Suprapubic skin (tissue), 4 donors: ENCODE measurements around the gene CYP4F8. TPM values are rescaled to one million over a fixed set of nuclear protein-coding genes. Genes with fewer than 3 reads are reported as not detected.

ENCODE experiments used
- DNase-seq, 2 donors: peaks; one replicate each; pipeline ENCODE4 v3.0.0-alpha.2; 2019; ENCODE audit warnings: low spot score in 2 of 2
- H3K27ac ChIP-seq: fragments of 200-600 bp; sonication (generic); one replicate; pipeline ENCODE4 v1.5.1; 2019
- H3K27me3 ChIP-seq: fragments of 200-600 bp; sonication (generic); one replicate; pipeline ENCODE4 v1.5.1; 2019
- H3K36me3 ChIP-seq: fragments of 200-600 bp; sonication (generic); one replicate; pipeline ENCODE4 v1.5.1; 2019
- H3K4me1 ChIP-seq: fragments of 200-600 bp; sonication (generic); one replicate; pipeline ENCODE4 v1.5.1; 2019
- H3K4me3 ChIP-seq: fragments of 200-600 bp; sonication (generic); one replicate; pipeline ENCODE4 v1.5.1; 2019; ENCODE audit warnings: mild to moderate bottlenecking
- H3K9me3 ChIP-seq: fragments of 200-600 bp; sonication (generic); one replicate; pipeline ENCODE4 v1.5.1; 2019
- CTCF ChIP-seq, 2 donors: fragments of 200-600 bp in 1 of 2; fragments of 450-650 bp in 1 of 2; sonication (generic) in 1 of 2; IDR thresholded peaks; one replicate each; pipeline ENCODE4 v1.5.1; 2016 to 2019; ENCODE audit warnings: antibody characterized with exemption in 2 of 2, mild to moderate bottlenecking in 1 of 2, moderate library complexity in 1 of 2
- EP300 ChIP-seq: sonication (generic); formaldehyde crosslinking; IDR thresholded peaks from one replicate; pipeline ENCODE4 v1.6.1; 2017; ENCODE audit warnings: antibody characterized with exemption
- POLR2A ChIP-seq, 2 donors: fragments of 450-650 bp; IDR thresholded peaks; one replicate each; pipeline ENCODE4 v1.6.1; 2017; ENCODE audit warnings: antibody characterized with exemption in 2 of 2, mild to moderate bottlenecking in 2 of 2, moderate library complexity in 2 of 2
- POLR2AphosphoS5 ChIP-seq, 3 donors: sonication (generic); formaldehyde crosslinking; IDR thresholded peaks; one replicate each; pipeline ENCODE4 v1.6.1; 2017; ENCODE audit warnings: antibody characterized with exemption in 3 of 3
- WGBS: methylation state at CpG from one replicate; pipeline ENCODE4 v1.1.5; 2018; 5-methylcytosine and 5-hydroxymethylcytosine counted together
- total RNA-seq, 4 donors: library from RNA; depleted of rRNA; stranded (reverse); fragments of >200 nt; gene quantifications; one replicate each; pipeline ENCODE4 v1.1.0, GENCODE V29; 2016

The CYP4F8 gene
- total RNA-seq, 4 donors from 2014 or later = 14.5 to 18.7 (median 14.9) TPM

- DNase-seq = no peak
- Histone ChIP-seq H3K9me3 (no peaks in the 10 kb centered on the region), H3K36me3 (no peaks in the 10 kb centered on the region), H3K4me1 (no peaks in the 10 kb centered on the region), H3K4me3 (no peak overlapping the region), H3K27ac (no peak overlapping the region), H3K27me3 (peaks cover 10% of the 10 kb centered on the region)
- TF ChIP-seq POLR2AphosphoS5 (IDR thresholded peaks at IDR 0.05) = no peak
- TF ChIP-seq POLR2A (IDR thresholded peaks at IDR 0.05) = no peak
- TF ChIP-seq EP300 = no peak
- no peak for TF ChIP-seq CTCF (IDR thresholded peaks at IDR 0.05)
- WGBS = 43% methylated on average over 5 of the region's 5 CpGs
Measured at GRCh38 chr19:15612342-15612741, 2.7 kb upstream of the CYP4F8 start.

DNA sequence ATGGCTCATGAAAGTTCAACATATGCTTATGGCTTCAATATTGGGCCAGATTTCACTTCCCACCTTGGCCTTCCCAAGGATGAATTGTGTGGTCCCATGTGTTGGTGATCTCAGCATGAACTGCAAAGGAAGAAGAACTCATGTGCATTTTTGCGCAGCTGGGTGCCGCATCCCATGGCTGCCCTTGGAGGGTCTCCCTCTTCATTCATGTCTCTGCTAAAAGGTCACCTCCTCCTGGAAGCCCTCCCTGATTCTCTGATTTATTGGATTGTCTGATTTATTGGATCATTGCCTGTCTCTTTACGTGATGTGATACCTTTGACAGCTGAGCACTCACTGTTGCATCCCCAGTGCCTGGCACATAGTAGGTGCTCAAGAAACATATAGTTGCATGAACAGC is 1.7 kb upstream of the CYP4F8 start:
- no peak overlapping the region for H3K4me3 ChIP-seq
- DNase-seq = no peak
- WGBS = 97% methylated on average over 3 of the region's 3 CpGs

GRCh38 chr19:15615526-15615925 is 508 bp downstream of the CYP4F8 start:
- H3K27ac ChIP-seq = no peak overlapping the region
- peaks cover 28% of the 10 kb centered on the region for H3K27me3 ChIP-seq
- H3K36me3 ChIP-seq = no peaks in the 10 kb centered on the region
- TF ChIP-seq POLR2AphosphoS5 (IDR thresholded peaks at IDR 0.05) = no peak
- no peak for TF ChIP-seq POLR2A (IDR thresholded peaks at IDR 0.05)
- no peak for TF ChIP-seq CTCF (IDR thresholded peaks at IDR 0.05)
- no peak for TF ChIP-seq EP300
- 76% methylated on average over 14 of the region's 14 CpGs for WGBS
- H3K9me3 ChIP-seq = no peaks in the 10 kb centered on the region
- H3K4me3 ChIP-seq = no peak overlapping the region
- no peak for DNase-seq
- H3K4me1 ChIP-seq = no peaks in the 10 kb centered on the region

More for the DNA sequence above, 1.7 kb upstream of the CYP4F8 start:
- no peak overlapping the region for H3K27ac ChIP-seq
- peaks cover 19% of the 10 kb centered on the region for H3K27me3 ChIP-seq
- no peaks in the 10 kb centered on the region for H3K4me1 ChIP-seq
- TF ChIP-seq POLR2AphosphoS5 (IDR thresholded peaks at IDR 0.05) (no peak), CTCF (IDR thresholded peaks at IDR 0.05) (no peak), EP300 (no peak), POLR2A (IDR thresholded peaks at IDR 0.05) (no peak)
- no peaks in the 10 kb centered on the region for H3K9me3 ChIP-seq
- no peaks in the 10 kb centered on the region for H3K36me3 ChIP-seq

DNA sequence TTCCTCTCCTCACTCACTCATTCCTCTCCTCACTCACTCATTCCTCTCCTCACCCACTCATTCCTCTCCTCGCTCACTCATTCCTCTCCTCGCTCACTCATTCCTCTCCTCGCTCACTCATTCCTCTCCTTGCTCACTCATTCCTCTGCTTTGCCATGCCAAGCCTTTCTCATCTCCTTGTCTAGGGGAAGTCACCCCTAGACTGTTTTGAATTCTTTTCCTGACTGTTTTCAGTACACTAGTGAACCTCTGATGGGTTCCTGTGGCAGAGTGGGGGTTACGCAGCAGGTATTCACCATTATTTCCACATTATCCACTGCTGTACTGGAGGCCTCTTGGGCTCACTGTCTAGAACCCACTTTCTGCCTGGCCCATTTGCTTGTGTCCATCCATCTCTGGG is 1.2 kb downstream of the CYP4F8 start:
- Histone ChIP-seq H3K27me3 (peaks cover 28% of the 10 kb centered on the region), H3K36me3 (no peaks in the 10 kb centered on the region), H3K9me3 (no peaks in the 10 kb centered on the region), H3K27ac (no peak overlapping the region), H3K4me3 (no peak overlapping the region), H3K4me1 (no peaks in the 10 kb centered on the region)
- TF ChIP-seq EP300 (no peak), CTCF (IDR thresholded peaks at IDR 0.05) (no peak), POLR2AphosphoS5 (IDR thresholded peaks at IDR 0.05) (no peak), POLR2A (IDR thresholded peaks at IDR 0.05) (no peak)
- WGBS = 73% methylated on average over 4 of the region's 4 CpGs
- DNase-seq = no peak

DNA sequence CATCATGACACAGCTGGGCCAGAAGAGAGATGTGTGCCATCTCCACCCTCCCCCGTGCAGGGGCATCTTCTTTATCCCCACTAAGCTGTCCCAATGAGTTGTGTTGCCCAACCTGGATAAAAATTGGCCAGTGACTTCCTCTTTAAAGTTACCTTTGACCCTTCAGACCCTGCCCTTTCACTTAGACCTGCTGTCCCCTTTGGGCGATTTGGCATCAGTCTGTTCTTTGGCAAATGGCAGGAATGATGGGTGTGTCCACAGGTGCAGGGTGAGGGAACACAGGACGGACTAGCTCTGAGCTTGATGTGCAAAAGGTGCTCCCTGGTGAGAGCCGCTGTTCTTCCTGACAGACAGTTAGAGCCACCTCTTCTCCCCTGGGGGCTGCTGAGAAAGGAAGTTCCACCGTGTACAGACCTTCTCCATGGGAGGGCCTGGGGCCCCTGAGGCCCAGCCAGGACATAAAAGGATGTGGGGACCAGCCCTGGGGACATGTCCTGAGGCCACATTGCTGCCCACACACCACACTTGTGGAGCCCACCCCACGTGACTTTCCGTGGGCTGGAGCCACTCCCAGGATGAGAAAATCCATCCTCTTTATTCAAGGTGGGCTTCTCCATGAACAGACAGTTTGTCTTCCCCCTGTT is 1.7 kb downstream of the CYP4F8 start:
- H3K4me1 ChIP-seq = no peaks in the 10 kb centered on the region
- no peak overlapping the region for H3K4me3 ChIP-seq
- TF ChIP-seq CTCF (IDR thresholded peaks at IDR 0.05) (no peak), POLR2AphosphoS5 (IDR thresholded peaks at IDR 0.05) (no peak), POLR2A (IDR thresholded peaks at IDR 0.05) (no peak), EP300 (no peak)
- H3K9me3 ChIP-seq = no peaks in the 10 kb centered on the region
- H3K36me3 ChIP-seq = no peaks in the 10 kb centered on the region
- H3K27me3 ChIP-seq = peaks cover 28% of the 10 kb centered on the region
- WGBS = 54% methylated on average over 2 of the region's 7 CpGs
- DNase-seq = no peak
- H3K27ac ChIP-seq = no peak overlapping the region
